Middle frontal gyrus (tissue), 1 donor: ENCODE results near the gene PAPOLA.

Source experiments
- DNase-seq: peaks from one replicate; pipeline ENCODE4 v3.0.0-alpha.2; 2015; ENCODE audit warnings: low spot score; ENCODE audit errors: extremely low spot score

PAPOLA gene

DNA sequence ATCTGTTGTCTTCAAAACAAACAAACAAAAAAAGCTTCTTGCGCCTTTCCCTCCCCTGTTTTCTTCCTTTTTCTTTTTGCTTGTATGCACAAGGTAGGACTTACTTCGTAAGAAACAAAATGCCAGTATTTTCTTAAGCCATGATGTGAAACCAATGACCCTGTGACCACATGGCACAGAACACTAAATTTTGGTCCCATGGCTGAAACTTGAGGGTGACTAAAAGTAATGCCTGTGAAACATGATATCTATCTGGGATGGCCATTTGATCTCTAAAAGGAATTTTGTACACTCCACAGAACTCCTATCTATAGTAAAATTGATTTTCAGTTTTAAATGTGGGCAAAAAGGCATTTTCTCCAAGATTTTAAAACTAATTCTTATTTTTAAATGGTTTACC lies 63.6 kb downstream of the PAPOLA start:
- no peak for DNase-seq

DNA sequence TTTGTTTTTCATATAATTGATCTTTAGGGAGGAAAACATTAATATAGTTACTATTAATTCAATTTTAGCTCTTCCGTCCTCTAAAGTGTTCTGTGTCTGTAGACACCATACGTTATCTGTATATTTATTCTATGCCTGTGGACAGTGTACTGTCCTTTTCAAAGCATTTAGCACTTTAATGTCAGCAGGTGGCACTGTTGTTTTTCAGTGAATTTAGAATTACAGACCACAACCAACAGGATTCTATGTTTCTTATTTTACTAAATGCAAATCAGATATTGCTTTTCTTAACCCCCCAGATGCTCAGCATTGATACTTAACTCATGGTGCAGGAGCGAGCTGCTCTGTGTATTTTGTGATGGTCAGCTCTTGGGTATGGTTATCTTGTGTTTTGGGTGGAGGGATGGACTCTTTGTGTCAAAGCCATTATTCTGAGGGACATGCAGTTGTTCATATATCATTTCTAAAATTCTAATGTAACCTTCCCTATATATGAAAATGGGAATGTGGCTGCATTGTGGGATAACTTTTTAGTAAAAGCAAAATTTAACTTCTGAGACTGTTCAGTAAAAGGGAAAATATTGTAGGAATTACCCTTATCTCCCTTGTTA lies 65.2 kb downstream of the PAPOLA start:
- no peak for DNase-seq

DNA sequence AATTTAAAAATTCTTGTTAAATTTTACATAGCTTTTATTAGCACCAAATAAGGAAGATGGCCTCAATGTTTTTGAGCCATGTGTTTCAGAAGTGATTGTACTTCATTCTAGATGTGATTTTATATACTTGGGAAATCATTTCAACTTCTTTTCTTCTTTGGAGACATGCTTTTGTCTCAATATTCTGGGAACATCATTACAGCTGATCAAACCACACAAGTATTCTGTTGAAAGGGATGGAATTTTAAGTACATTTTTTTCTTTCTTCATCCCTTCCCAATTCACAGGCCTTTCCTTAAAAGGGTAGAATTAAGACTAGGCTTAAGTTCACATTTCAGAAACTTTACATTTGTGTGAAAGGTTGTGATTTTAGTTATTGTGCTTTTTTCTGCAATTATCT lies 66.4 kb downstream of the PAPOLA start:
- no peak for DNase-seq

DNA sequence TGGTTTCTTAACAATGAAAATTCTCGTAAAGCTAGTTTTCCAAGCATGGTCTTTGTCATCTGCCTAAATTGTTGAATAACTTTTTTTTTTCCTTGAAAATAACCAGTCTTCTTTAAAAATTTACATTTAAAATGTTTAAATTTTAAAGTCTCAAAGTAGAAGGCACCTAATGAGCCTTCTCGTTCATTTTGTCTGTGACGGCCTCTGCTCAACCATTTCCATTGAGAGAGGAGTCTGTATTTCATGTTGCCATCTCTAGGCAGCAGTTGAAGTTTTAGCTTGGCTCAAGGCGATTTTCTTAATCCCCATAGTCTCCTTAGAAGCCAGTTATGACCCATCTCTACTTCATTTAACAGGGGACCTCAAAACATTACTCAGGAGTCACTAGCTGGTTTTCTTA lies 69.1 kb downstream of the PAPOLA start:
- no peak for DNase-seq

DNA sequence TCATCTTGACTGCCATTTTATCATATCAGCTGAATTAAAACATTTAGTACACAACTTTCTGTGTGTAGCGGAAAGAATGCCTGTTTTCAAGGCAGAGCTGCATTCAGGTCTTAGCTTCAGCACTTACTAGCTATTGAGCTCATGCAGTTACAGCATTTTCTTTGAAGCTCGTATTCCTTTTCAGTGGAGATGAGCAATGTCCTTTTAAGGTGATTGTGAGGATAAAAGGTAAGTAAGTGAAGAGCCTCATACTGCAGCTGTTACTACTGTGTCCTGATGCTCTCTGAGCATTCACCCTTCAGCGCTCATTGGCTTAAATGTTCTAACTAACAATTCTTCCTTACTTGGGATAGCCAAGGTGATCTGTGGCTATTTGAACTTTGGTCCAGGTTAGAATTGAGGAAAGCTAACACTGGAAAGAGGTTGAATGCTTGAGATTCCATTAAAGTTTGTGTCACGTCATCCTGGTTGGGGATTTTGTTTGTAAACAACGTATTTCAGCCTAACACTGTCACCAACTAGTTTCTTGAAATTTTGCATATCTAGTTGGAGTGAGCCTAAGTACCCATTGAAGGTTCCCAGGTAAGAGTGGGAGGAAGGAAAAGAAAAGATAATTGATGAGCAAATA lies 71.4 kb downstream of the PAPOLA start:
- DNase-seq = no peak

DNA sequence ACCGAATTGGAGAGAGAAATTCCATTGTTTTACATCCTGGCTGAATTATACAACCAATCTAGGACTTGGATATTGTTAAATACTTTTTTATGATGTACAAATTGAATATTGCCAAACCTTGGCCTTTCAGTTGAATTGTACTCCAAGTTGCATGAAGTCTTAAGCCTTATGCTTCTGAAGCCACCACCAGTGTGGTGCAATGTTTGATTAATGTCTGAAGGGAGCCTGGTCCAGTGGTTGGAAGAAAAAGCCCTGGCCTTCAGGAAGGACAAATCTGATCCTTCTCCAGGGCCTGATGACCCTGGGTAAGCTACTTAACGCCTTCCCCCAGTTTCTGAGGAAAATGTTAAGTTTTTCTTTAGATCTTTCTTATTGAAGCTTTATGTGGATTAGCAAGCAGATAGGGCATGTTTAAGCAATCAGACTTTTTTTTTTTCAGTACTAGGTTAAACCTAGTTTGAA lies 72.0 kb downstream of the PAPOLA start:
- DNase-seq = no peak

DNA sequence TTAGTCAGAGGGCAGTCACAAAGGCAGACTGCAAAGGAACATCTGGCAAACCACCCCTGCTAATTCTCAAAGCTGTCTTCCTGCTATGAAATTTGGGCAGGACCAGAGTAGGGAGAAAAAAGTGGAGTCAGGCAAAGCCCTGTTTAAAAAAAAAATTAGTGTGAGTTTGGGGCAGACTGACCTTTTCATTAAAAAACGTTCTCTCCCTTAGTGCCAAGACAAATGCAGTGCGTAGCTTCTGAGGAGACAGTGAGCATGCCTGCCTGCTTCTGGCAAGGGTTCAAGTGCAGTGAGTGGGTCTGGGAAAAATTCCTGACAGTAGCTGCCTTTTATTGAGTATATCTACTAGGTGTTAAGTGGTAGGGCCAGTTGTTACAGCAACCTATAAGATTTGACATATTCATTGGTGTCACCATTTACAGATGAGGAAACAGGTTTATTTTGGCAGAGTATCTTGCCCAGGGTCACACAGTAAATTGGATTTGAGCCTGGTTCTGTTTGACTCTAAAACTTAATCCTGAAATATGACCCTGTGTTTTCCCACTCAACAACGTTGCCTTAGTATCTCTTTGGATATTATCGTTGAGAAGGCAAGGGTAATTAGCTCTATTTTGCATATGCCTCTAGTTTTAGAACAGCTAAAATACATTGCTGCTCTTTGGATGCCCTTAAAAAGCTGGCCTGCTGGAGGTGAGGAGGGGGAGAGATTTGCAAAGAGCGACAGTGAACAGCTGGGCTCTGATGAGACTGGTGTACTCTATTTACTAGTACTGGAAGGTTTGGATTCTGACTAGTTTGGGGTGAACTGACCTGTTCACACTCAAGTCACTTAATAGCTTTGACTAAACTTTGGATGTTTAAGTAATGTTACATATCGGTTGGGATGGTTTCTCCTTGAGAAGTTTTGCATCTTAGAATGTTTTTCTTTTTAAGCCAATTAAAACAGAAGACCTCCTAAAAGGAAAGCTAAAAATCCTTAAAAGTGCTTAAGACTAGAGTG lies 72.8 kb downstream of the PAPOLA start:
- DNase-seq = no peak

DNA sequence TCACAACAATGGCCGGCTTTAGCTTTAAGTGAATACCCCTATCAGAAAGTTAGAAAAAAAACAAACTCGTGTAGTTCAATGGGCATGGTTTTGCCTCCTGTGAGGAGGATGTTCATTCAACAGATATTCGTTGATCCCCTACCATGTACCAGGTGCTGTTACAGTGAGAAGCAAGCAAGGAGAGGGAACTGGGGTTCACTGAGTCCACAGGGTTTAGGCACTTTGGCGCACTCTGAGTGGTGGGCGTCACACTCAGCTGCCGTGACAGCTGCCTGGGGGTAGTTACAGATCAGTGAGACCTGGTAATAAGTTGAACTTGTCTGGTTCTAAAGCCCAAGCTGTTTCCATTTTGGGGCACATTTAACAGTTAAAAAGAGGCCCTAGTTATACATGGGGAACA lies 74.2 kb downstream of the PAPOLA start:
- DNase-seq = no peak

DNA sequence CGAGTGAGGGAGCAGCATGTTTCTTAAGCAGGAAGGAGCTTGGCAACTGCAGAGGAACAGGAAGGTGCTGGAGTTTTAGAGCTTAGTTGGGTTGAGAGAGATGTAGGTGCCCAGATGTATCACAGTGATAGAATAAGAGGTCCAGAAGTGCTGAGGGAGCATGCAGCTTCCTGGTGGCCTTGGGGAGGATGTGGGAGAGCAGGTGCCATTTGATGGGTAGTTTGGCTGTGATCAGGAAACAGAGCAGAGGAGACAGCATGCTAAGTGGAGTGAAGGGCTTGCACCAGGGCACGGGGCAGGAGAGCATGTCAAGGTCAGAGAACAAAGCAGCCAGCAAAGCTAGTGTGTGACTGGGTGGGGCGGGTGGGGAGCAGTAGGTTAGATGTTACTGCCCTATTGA lies 74.8 kb downstream of the PAPOLA start:
- no peak for DNase-seq

DNA sequence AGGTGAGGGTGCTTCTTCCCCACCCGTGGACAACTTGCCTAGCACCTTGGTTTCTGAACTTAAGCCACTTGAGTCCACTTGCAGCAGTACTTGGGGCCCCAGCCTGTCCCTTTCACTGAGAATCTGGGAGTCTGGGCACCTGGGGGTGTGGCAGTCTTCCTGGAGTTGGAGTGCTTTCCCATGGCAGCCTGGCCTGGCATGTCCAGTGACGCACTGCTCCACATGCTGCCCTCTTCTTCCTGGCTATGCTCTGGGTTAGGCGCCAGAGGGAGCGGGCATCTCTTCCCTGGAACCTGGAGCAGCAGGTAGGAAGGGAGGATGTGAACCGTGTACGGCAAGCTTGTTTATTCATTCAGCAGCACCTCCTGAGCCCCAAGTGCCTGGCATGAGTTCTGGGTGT lies 76.4 kb downstream of the PAPOLA start:
- DNase-seq = no peak

DNA sequence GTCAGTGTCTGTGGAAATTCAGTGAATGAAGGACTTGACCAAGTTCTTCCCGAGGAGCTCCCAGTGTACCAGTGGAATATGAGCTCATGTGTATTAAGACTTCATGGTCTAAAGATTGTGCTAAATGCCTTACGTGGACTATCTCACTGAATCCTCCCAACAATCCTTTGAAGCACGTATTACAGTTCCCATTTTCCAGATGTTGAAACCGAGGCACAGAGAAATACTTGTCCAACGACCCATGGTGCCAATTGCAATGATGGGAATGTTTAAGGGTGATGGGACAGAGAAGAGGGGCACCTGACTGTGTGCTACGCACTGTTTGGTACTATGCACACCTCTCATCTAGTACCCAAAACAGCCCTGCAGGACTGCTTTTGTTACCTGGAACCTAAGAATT lies 77.2 kb downstream of the PAPOLA start:
- no peak for DNase-seq

DNA sequence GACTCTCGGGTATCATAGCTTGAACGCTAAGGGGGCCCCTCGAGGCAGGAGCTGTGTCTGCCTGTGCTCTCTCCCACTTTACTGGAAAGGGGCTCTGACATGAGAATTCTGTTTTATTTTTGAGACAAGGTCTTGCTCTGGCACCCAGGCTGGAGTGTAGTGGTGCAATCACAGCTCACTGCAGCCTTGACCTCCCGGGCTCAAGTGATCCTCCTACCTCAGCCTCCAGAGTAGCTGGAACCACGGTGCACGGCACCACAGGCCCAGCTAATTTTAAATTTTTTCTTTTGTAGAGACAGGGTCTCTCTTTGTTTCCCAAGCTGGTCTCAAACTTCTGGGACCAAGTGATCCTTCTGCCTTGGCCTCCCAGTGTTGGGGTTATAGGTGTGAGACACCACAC lies 77.7 kb downstream of the PAPOLA start:
- no peak for DNase-seq

DNA sequence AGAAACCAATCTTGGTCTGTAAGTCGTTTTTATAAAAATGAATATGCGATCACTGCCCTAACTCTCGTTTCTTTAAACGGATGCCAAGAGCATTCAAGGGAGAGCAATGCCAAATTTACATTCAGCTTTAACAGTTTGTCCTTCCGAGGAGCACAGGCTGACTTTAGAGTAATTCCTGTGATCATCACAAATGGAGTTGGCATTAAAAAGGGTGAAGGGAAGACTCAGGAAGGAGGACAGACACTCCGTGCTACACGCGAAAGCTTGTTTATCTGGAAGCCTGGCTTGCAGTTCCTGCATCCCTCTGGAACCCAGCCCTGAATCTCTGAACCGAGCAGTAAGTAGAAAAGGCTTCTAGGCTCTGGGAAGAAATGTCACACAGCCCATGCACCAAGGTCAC lies 78.4 kb downstream of the PAPOLA start:
- no peak for DNase-seq

DNA sequence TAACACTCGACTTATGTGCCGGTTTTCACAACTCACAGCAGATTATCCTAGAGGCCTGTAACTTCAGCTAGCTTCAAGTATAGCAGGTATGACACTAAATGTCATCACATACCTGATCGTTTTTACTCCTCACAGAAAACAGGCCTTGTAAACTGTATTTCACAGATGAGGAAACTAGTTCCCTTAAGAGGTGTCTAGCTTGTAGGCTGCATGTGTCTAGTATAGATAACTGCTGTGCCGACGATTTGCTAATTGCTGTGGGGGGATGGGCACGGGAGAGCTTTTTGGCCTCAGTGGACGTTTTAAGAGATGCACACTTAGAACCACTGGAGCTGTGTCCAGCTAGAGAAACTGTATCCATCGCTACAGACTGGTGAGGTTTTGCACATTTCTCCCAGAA lies 78.8 kb downstream of the PAPOLA start:
- DNase-seq = no peak

DNA sequence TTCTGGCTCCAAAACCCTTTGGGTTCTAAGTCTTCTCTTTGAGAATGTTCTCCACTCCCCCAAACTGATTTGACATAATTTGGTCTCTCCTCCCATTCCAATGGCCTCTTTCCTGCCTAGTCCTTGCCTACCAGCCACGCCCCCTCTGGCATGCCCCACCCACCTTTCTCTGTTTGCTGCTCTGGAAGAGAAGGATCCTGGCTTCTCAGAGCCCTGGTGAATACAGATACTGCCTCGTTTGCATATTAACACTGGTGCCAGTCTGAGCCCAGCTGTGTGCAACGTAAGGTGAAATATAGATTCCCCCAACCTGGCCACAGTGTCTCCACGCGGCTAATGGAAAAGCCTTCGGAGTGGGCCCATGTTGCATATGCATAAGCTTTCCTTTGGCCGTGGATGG lies 79.7 kb downstream of the PAPOLA start:
- no peak for DNase-seq

DNA sequence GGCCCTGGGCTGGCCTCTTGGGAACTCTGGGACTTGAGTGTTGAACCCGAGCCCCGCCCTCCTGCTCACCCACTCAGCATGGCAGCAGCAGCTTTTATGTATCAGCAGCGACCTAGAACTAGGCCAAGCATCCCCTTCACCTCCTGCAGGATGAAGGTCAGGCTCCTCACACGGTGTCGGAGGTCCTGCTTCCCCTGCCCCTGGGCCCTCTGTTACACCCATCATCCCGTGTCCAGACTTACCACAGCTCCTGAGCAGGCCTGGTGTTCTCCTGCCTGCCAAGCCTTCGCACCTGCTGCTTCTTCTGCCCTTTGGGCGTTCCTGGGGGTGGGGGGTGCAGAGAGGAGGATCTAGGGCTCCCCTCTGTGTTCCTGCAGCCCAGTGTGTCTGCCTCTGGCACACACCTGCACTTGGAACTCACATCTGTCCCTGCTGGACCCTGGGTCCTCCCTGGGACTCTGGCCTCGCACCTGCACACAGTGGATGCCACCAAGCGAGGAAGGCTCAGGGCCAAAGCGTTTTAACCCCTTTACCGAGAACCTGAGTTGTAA lies 80.3 kb downstream of the PAPOLA start:
- DNase-seq = no peak

DNA sequence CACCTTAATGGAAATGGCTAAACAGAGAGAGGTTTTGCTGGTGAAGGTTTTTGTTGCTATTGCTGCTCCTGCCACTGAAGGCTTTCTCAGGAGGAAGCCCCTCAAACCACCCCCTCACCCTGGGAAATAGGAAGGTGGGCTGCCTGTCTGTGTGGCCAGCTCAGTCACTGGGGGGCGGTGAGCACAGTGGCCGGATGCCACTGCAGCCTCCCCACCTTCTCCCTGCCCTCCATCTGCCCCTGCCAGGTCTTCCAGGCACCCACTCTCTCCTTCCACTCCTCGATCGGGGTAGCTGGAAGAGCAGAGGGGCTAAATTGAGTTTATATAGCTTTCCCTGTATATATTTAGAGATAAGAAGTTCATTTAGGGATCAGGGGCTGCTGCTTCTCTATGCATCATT lies 80.8 kb downstream of the PAPOLA start:
- no peak for DNase-seq

DNA sequence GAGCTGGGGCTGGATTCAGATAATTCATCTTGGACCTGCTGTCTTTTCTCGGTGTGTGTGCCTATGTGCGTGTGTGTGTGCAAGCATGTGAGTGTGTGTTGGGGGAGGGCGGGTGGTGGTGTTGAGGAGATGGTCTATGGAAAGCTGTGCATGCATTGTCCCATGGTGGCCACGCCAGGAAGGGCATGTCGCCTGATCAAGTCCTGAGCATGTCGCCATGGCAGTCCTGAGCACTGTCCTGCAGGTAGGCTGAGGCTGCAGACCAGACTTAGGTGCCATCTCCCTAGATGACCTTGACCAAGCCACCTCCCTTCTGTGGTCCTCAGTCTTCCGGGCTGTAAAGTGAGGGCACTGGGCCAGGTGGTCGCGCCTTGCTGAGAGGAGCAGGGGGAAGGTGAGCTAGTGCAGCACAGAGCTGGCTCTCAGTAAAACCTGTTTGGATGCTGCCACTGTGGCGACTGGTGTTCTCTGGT lies 81.4 kb downstream of the PAPOLA start:
- DNase-seq = no peak

DNA sequence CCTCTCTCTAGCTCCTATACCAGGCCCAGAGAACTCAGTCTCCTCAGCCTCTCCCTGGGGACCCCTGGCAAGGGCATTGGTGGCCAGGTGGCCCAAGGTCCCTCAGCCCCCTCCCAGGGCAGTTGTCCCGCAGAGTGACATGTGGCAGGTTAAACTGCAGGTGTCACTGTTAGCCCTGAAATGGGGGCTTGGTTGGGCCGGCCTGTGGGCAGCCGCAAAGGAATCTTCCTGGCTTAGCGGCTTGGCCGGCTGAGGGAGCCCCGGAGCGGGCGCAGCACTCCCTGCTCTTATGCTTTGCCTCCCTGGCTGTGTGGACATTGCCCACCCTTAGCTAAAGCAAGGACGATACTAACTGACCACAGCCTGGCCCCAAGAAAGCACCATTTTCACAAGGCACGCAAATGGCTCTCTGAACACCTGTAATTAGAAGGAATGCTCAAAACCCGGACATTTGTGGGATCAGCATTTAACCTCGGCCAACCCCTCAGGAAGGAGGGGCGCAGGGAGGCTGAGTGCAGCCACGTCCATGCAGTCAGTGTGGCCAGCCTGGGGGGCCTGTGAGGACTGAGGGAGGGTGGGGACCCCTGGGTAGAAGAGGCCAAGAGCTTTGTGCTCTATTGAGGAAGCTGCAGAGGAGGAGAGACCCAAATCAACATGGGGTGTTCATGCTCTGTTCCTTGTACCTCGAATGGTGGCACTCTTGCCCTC lies 82.2 kb downstream of the PAPOLA start:
- DNase-seq = no peak

DNA sequence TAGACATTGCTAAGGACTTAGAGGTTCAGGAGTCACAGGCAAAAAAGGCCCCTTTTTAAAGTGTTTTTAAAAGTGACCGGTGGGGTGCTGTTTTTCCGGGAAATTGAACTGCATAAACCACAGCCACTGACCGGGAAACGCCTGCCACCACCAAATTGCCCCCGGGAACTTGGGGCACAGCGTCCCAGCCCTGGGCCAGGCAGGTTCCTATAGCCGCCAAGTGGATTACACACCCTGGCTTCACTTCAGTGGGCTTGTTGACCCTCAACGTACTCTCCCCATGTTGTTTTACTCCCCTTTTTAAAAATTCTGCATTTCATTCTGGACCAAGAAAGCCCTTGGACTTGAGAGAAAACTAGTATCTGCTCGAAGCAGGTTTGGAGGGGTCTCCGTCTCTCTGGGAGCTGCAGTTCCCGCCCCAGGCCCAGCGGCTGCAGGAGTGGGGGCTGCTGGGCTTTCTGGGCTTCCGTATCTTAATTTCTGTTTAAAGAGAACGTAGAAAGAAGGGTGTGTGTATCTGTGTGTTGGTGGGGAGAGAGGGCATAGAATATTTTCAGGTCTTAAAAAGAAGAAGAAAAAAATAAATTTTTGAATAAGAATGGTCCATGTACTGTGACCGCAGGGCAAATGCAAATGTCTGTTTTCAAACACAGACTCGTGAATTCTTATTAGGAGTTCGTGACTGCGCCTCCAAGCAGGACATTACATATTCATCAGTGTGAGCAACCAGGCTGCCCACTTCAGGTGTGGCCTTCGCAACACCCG lies 82.9 kb downstream of the PAPOLA start:
- DNase-seq = no peak

DNA sequence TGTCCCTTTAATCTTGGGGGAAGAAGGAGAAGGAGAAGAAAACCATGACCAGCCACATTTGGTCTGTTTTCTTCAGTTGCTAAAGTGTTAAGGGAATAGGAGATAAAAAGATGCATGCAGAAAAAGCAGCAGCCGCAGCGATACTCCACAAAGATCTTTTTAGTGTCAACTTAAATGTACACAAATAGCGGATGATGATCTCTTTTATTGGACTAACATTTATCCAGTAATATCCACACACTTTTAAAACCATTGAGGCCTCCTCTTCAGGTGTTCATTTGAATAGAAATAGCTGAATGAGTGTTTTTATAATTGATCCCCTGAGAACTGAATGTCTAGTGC lies 83.5 kb downstream of the PAPOLA start:
- DNase-seq = no peak
